Hepatocyte (in vitro differentiated cells): Measurements from ENCODE around the gene USP28. TPM values are rescaled to one million over a fixed set of nuclear protein-coding genes. Genes with fewer than 3 reads are reported as not detected.

Experiments used
- DNase-seq: peaks from one replicate; pipeline ENCODE4 v3.0.0-alpha.2; 2016; ENCODE audit warnings: low spot score
- H2AFZ ChIP-seq: fragments of 200-600 bp; sonication (generic); 2 replicates; pipeline ENCODE4 v1.6.0; 2016; ENCODE audit warnings: antibody characterized with exemption, mild to moderate bottlenecking
- H3K27ac ChIP-seq: fragments of 200-600 bp; sonication (generic); 2 replicates; pipeline ENCODE4 v1.5.1; 2016; ENCODE audit warnings: mild to moderate bottlenecking
- H3K27me3 ChIP-seq: fragments of 200-600 bp; sonication (generic); 2 replicates; pipeline ENCODE4 v1.6.1; 2016
- H3K36me3 ChIP-seq: fragments of 200-600 bp; sonication (generic); replicated peaks from 2 replicates; pipeline ENCODE4 v1.5.1; 2016; ENCODE audit warnings: low read depth; ENCODE audit not compliant: insufficient read depth
- H3K4me1 ChIP-seq: fragments of 200-600 bp; sonication (generic); 2 replicates; pipeline ENCODE4 v1.5.1; 2016; ENCODE audit warnings: mild to moderate bottlenecking, moderate library complexity; ENCODE audit not compliant: insufficient read depth
- H3K4me2 ChIP-seq: fragments of 200-600 bp; sonication (generic); 2 replicates; pipeline ENCODE4 v1.6.0; 2016
- H3K4me3 ChIP-seq: fragments of 200-600 bp; sonication (generic); 2 replicates; pipeline ENCODE4 v1.5.1; 2016; ENCODE audit warnings: mild to moderate bottlenecking
- H3K79me2 ChIP-seq: fragments of 200-600 bp; sonication (generic); 2 replicates; pipeline ENCODE4 v1.6.0; 2017; ENCODE audit warnings: mild to moderate bottlenecking
- H3K9me2 ChIP-seq: fragments of 200-600 bp; sonication (generic); replicated peaks from 2 replicates; pipeline ENCODE4 v1.6.0; 2017; ENCODE audit warnings: mild to moderate bottlenecking; ENCODE audit not compliant: insufficient read depth
- H3K9me3 ChIP-seq: fragments of 200-600 bp; sonication (generic); 2 replicates; pipeline ENCODE4 v1.5.1; 2016; ENCODE audit warnings: low read depth, mild to moderate bottlenecking
- H4K20me1 ChIP-seq: fragments of 200-600 bp; sonication (generic); 2 replicates; pipeline ENCODE4 v1.6.0; 2016; ENCODE audit warnings: mild to moderate bottlenecking; ENCODE audit not compliant: insufficient read depth, poor library complexity, severe bottlenecking
- CTCF ChIP-seq: fragments of 200-600 bp; sonication (generic); IDR thresholded peaks from 2 replicates; pipeline ENCODE4 v1.5.1; 2016; ENCODE audit warnings: antibody characterized with exemption, mild to moderate bottlenecking; ENCODE audit not compliant: poor library complexity
- EZH2 ChIP-seq: fragments of 200-600 bp; sonication (generic); IDR thresholded peaks from 2 replicates; pipeline ENCODE4 v1.6.1; 2016; ENCODE audit warnings: antibody characterized with exemption, mild to moderate bottlenecking, borderline replicate concordance
- EZH2phosphoT487 ChIP-seq: fragments of 200-600 bp; sonication (generic); IDR thresholded peaks from one replicate; pipeline ENCODE4 v1.6.1; 2018; ENCODE audit warnings: antibody characterized with exemption, mild to moderate bottlenecking, low read depth, moderate library complexity; ENCODE audit not compliant: unreplicated experiment, severe bottlenecking
- WGBS: methylation state at CpG from one replicate; pipeline ENCODE4 v1.1.6; 2016; ENCODE audit warnings: low lambda C conversion rate; ENCODE audit errors: missing lambda C conversion rate; 5-methylcytosine and 5-hydroxymethylcytosine counted together
- polyA plus RNA-seq: library from polyadenylated mRNA; unstranded; fragments of >200 nt; fragmentation: Nextera tagmentation; extraction: Ambion mirVana; gene quantifications from 2 replicates; pipeline ENCODE4 v1.2.1, GENCODE V29; 2016
- total RNA-seq: library from RNA; depleted of rRNA; stranded (reverse); fragments of >200 nt; gene quantifications from 2 replicates; pipeline ENCODE4 v1.2.3, GENCODE V29; 2014

Gene USP28
- total and polyA plus RNA-seq, 2 experiments from 2014 or later: 12.5 to 32.1 TPM

GRCh38 chr11:113847111-113847510 lies 28.3 kb downstream of the USP28 start:
- Histone ChIP-seq H4K20me1 (no peaks in the 10 kb centered on the region), H2AFZ (no peak overlapping the region), H3K36me3 (peaks cover 4% of the 10 kb centered on the region), H3K27me3 (no peaks in the 10 kb centered on the region), H3K79me2 (peaks cover 3% of the 10 kb centered on the region), H3K9me3 (no peaks in the 10 kb centered on the region), H3K4me2 (no peak overlapping the region), H3K4me3 (no peak overlapping the region), H3K4me1 (no peaks in the 10 kb centered on the region), H3K9me2 (no peaks in the 10 kb centered on the region), H3K27ac (no peak overlapping the region)
- TF ChIP-seq CTCF (no peak), EZH2 (no peak), EZH2phosphoT487 (no peak)
- DNase-seq: no peak
- 81% methylated on average over 6 of the region's 6 CpGs for WGBS

GRCh38 chr11:113841691-113842090 lies 33.7 kb downstream of the USP28 start:
- no peaks in the 10 kb centered on the region for H3K9me3 ChIP-seq
- peaks cover 3% of the 10 kb centered on the region for H3K79me2 ChIP-seq
- no peaks in the 10 kb centered on the region for H4K20me1 ChIP-seq
- no peak overlapping the region for H3K4me2 ChIP-seq
- no peak overlapping the region for H3K27ac ChIP-seq
- H2AFZ ChIP-seq: no peak overlapping the region
- H3K4me3 ChIP-seq: no peak overlapping the region
- no peaks in the 10 kb centered on the region for H3K9me2 ChIP-seq
- no peaks in the 10 kb centered on the region for H3K27me3 ChIP-seq
- no peaks in the 10 kb centered on the region for H3K4me1 ChIP-seq
- no peaks in the 10 kb centered on the region for H3K36me3 ChIP-seq
- TF ChIP-seq EZH2: no peak
- no peak for TF ChIP-seq CTCF
- no peak for TF ChIP-seq EZH2phosphoT487
- 65% methylated on average over 1 of the region's 1 CpG for WGBS
- DNase-seq: no peak

GRCh38 chr11:113840932-113841664 lies 34.3 kb downstream of the USP28 start:
- TF ChIP-seq CTCF: no peak
- TF ChIP-seq EZH2phosphoT487: no peak
- no peak for TF ChIP-seq EZH2
- Histone ChIP-seq H3K36me3 (no peaks in the 10 kb centered on the region), H3K4me3 (no peak overlapping the region), H3K4me2 (no peak overlapping the region), H4K20me1 (no peaks in the 10 kb centered on the region), H2AFZ (no peak overlapping the region), H3K27me3 (no peaks in the 10 kb centered on the region), H3K4me1 (no peaks in the 10 kb centered on the region), H3K79me2 (peaks cover 3% of the 10 kb centered on the region), H3K9me3 (no peaks in the 10 kb centered on the region), H3K9me2 (no peaks in the 10 kb centered on the region), H3K27ac (no peak overlapping the region)
- 88% methylated on average over 3 of the region's 3 CpGs for WGBS
- no peak for DNase-seq
